Measurements from ENCODE around the gene TFEB.
"Not testable (repeated sequence)": the region's sequence is repeated elsewhere in the genome, so short reads cannot be mapped to it uniquely, and the experiment has no call there.

Gene TFEB

GRCh38 chr6:41735427-41736185, at the start of gene TFEB:
TSS of gene TFEB (minus strand) at chr6:41735608. CDS start at chr6:41691213, 44,395 bp downstream.
- DNase-seq: peak; percentile 78 to 84

GRCh38 chr6:41784581-41785171, 49.3 kb upstream of the TFEB start:
- no peak for DNase-seq

DNA sequence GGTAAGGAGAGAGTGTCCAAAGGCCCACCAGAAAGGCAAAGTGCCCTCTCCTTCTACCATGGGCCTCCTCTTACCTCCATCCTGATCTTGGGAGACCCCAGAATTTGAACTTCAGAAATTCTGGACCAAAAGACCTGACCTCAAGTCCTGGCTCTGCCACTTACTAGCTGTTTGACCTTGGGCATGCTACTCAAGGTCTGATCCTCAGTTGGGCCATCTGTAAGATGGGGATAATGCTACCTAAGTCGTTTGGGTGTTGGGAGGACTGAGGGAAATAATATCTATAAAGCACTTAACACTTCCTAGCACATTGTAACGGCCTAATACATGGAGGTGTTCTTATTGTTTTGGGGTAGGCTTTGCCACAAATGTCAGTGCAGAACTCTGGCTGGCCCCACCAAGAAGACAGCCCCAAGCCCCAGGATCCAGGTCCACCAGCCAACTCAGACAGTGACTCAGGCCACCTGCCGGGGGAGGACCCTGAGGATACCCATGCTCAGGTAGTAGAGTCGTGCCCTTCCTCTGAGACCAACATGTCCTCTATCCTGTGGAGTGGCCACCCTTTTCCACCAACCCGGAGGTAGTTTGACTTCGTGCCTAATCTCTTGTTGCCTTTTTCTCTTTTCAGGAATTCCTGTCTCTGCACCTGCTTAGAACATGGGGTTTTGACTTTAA, 47.8 kb upstream of the TFEB start:
- DNase-seq: no peak

DNA sequence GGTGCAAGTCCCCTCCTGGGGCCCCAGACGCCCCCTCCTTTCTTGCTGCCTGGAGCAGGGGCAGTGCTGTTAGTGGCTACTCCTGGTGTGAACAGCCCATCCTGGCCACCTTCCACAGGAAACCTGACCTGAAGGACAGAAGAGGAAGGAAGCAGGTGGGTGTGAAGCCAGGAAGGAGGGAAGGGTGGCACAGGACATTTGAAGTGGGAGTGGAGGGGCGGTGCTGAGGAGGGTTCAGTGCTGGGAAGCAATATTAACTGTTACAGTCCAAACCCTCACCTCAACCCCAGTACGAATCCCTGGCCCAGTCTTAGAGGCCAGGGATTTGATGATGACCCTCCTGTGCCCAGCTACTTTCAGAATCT, 45.9 kb upstream of the TFEB start:
- no peak for DNase-seq

GRCh38 chr6:41780551-41781365, 45.4 kb upstream of the TFEB start, which contains the start of gene PRICKLE4:
TSS of gene PRICKLE4 (plus strand) at chr6:41780782. CDS start at chr6:41783474, 2,692 bp downstream.
- peak in 1 of 2 experiments; percentile 53 for DNase-seq

GRCh38 chr6:41779788-41780550, 44.6 kb upstream of the TFEB start, which contains the start of gene FRS3:
TSS of gene FRS3 (minus strand) at chr6:41779900. CDS start at chr6:41776987, 2,913 bp downstream.
- peak; percentile 80 to 94 for DNase-seq

GRCh38 chr6:41779336-41779735, 43.9 kb upstream of the TFEB start:
- DNase-seq: no peak

DNA sequence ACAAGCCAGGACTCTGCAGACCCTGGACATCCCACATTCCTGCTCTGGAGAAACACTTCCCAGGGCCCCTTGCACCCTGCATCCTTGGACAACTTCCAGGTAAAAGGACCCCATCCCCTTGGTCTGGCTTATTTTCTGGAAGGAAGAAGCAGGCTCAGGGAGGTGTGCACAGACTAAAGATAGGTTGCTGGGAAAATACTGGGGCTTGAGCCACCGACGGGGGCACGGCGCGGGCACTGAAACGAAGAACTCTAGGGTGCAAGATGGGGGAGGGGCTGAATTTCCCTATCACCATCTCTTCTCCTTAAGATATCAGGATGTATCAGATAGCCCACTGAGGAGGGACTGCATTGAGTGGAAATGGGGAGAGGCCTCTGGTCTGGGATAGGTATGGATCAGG, 43.5 kb upstream of the TFEB start:
- no peak for DNase-seq

GRCh38 chr6:41777551-41778285, 42.3 kb upstream of the TFEB start:
- DNase-seq: no peak

DNA sequence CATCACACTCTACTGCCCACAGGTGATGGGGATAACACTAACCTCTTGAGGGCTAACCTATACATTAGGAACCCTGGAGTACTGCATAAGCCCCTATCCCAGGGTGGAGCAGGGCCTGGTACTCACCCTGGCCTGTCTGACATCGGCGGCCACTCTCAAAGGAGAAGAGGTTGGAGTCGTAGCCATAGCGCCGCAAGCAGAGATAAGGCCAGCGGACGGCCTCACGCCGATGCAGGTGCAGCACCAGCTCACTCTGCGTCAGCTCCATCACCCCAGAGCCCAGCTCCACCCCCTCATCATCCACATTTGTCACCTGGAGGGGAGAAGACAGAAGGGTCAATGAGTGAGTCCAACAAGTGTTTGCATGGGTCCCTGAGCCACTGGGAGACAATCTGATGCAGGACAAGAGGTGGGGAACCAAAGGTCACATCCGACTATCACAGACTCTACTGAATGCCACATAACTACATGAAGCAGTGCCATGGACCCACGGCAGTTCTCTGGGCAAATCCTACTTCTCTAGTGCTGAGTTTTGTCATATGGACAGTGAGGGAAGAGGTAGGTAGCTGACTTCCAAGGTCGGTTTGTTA, 40.0 kb upstream of the TFEB start:
- DNase-seq: no peak

DNA sequence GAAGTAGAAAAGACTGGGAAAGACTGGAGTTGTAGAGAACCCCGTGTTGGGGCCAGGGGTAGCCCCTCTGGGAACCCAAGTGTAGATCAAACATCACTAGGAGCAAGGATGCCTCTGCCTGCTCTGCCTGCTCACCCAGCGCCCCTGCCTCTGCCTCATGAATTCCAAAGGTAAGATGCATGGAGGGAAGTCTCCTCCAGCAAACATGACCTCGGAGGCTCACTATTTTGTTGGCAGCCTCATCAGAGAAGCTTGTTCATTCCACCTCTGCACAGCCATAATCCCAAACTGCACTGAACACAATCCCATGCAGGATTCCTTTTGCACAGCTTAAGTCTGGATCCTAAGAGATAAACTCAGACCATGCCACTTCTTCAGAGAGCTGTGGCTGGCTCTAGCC, 39.4 kb upstream of the TFEB start:
- DNase-seq: no peak

DNA sequence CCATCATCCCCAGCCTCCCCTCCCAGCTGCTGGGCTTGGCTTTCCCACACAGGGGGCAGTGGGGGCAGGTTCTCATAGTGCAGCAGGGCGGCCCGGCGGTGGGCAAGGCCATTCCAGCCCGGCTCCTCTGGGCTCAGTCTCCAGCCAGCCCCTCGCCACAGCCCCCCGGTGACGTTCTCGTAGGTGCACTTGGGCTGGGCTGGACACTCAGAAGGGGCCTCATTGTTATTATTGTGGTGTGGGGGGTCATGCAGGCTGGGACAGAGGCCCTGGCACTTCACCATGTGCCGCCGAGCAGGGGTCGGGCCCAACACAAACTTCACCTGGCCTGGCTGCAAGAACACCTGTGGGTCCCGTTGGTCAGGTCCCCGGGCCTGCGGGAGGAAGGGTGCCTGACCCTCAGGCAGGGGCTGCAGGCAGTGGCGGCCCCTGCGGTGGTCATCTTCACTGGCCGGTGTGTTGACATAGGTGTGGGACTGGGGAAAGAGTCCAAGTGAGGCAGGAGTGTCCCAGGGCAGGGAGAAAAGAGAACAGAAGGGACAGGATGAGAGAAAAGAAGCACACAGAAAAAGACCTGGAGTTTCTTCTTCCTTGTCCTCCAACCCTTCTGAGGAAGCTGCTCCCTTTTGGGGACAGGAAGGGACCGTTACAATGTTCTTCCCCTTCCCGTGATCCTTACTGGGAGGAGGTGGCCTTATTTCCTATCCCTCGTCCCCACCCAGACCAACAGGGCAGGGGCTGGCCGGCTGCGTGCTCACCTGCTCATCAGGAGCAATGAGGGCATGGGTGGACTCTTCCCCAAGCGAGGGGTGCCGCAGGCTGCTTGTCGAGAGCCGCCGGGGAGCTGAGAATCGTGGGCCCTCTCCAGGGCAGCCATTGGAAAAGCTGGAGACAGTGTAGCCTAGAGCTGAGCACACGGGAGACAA, 35.9 kb upstream of the TFEB start:
- DNase-seq: no peak

DNA sequence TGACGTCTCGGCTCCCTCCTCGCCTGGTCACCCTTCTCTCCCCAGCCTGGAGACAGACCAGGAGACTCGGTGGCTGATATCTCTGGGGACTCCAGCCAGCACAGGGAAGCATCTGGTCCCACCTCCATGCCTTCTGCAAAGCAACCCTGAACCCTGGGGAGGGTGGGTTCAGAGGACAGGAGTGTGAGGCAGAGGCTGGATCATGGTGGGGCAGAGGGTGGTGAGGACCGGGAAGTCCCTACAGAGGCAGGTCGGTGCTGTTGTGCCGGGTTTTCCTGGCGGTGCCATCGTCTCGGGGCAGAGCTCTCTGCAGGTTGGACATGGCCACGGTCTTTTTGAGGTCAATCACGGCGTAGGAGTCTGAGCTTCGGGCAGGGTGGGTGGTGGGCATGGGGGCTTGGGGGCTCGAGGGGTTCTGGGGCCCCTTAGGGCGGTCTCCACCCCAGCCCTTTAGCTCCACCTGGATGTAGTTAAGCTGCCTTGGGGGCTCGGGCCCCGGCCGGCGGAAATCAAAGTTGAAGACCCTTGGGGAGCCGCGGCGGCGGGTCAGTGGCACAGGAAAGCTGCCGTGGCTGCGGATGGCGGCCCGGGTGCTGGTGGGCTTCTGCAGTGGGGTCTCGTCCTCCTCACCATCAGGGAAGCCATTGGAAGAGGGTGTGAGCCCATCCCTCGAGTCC, 35.1 kb upstream of the TFEB start:
- no peak for DNase-seq

GRCh38 chr6:41769376-41769775, 34.0 kb upstream of the TFEB start:
- no peak for DNase-seq

DNA sequence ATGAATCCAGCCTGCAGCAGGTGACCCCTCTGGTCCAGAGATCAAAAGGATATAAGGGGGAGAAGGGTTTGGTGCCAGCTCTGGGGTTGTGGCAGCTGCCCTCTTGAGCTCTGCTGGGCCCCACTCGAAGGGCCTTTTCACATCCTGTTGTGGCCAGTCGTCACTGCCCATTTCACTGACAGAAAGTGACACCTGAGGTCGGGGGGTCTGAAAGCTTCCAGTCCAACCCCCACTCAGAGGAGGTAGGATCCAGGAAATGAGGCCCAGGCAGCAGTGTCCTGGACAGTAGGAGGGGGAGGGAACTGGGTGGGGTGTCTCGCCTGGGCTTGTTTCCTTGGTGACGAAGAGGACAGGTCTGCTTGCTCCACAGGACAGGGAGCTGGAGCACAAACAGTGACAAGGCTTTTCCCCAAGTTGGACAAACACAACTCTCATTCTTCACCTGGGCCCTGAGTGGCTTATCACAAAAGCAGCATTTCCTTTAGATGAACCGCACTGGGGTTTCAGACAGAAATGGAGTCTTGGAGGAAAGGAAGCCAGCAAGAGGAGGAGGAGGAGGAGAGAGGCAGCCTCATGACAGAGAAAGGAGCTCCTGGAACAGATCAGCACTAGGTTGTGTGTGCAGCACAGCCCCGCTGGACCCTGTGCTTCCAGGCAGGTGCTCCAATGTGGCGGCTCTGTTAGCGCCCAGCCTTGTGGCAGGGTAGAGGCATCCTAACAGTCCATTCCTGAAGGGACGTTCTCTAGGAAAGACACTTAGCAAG, 33.3 kb upstream of the TFEB start:
- DNase-seq: no peak

DNA sequence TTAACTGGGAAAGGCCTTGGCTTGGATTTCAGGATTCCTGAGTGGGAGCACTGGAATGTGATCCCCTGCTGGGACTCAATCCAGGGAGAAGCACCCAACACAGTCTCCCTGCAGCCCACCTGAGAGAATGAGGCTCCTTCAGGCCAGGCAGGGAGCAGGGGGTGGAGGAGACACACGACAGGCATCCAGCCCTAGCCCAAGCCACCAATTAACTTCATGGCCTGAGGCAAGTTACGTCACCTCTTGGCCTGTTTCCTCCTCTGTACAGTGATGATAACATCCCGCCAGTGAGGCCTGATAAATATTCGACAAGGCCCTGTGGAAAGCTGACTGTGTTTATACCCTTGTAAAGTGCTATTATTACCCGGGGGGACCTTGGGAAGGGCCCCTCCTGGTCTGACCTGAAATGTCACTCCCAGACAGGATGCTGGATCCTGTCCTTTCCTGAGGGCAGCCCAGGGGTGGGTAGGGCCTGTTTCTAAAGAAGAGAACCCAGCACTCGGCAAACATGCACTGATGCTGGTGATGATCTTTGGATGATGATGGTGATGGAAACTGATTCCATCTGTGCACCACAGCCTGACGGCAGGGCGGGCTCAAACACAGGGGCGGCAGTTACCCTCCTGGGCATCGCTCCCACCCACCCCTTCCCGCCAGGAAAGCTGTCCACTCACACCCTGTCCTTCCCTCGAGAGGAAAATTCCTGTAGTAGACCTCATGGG, 31.9 kb upstream of the TFEB start:
- peak in 1 of 2 experiments; percentile 12 for DNase-seq

DNA sequence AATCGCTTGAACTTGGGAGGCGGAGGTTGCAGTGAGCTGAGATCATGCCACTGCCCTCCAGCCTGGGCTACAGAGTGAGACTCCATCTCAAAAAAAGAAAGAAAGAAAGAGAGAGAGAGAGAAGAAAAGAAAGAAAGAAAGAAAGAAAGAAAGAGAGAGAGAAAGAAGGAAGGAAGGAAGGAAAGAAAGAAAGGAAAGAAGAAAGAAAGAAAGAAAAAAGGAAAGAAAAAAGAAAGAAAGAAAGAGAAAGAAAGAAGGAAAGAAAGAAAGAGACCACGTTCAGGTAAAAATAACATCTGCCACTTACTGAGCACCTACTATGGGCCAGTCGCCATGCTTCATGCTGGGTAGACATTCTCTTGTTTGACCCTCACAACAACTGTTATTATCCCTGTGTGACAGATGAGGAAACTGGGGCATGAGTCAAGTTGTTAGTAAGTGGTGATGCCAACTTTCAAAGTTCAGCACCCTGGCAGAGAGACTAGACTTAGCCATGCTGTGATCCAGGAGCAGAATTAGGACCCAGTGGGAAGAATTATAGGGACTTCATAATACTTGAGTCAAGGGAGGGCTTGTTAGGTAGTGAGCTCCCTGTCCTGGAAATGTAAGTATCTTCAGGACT, 30.7 kb upstream of the TFEB start:
- not testable (repeated sequence) for DNase-seq

Measured in SW 1271 (cell line).